ENCODE data around the gene RBFOX2.
"Not testable (repeated sequence)": the region's sequence is repeated elsewhere in the genome, so short reads cannot be mapped to it uniquely, and the experiment has no call there.

Gene RBFOX2

GRCh38 chr22:35812600-35812999 lies 216.0 kb downstream of the RBFOX2 start:
- no peak for DNase-seq

GRCh38 chr22:35811670-35812069 lies 217.0 kb downstream of the RBFOX2 start:
- DNase-seq: no peak

GRCh38 chr22:35809816-35810215 lies 218.8 kb downstream of the RBFOX2 start:
- no peak for DNase-seq

- DNase-seq: no peak
These were observed 220.2 kb downstream of the RBFOX2 start for GRCh38 chr22:35808377-35808776.

GRCh38 chr22:35806668-35807067 lies 222.0 kb downstream of the RBFOX2 start:
- DNase-seq: not testable (repeated sequence)

- DNase-seq: no peak
These were observed 223.2 kb downstream of the RBFOX2 start for GRCh38 chr22:35805466-35805865.

GRCh38 chr22:35804421-35804820 lies 224.2 kb downstream of the RBFOX2 start:
- no peak for DNase-seq

GRCh38 chr22:35802885-35803284 lies 225.7 kb downstream of the RBFOX2 start:
- no peak for DNase-seq

GRCh38 chr22:35801301-35801700 lies 227.3 kb downstream of the RBFOX2 start:
- not testable (repeated sequence) for DNase-seq

- DNase-seq: no peak
These were observed 229.5 kb downstream of the RBFOX2 start for GRCh38 chr22:35799150-35799549.

- no peak for DNase-seq
These were observed 231.2 kb downstream of the RBFOX2 start for GRCh38 chr22:35797411-35797810.

GRCh38 chr22:35795476-35795875 lies 233.1 kb downstream of the RBFOX2 start:
- DNase-seq: no peak

- no peak for DNase-seq
These were observed 236.1 kb downstream of the RBFOX2 start for GRCh38 chr22:35792506-35792905.

- not testable (repeated sequence) for DNase-seq
These were observed 236.8 kb downstream of the RBFOX2 start for GRCh38 chr22:35791788-35792187.

GRCh38 chr22:35785181-35785923 lies 243.3 kb downstream of the RBFOX2 start:
- DNase-seq: no peak

- no peak for DNase-seq
These were observed 244.0 kb downstream of the RBFOX2 start for GRCh38 chr22:35784633-35785032.

- no peak for DNase-seq
These were observed 244.5 kb downstream of the RBFOX2 start for GRCh38 chr22:35783943-35784614.

GRCh38 chr22:35782504-35782903 lies 246.1 kb downstream of the RBFOX2 start:
- no peak for DNase-seq

GRCh38 chr22:35781898-35782297 lies 246.7 kb downstream of the RBFOX2 start:
- no peak for DNase-seq

- DNase-seq: no peak
These were observed 251.2 kb downstream of the RBFOX2 start for GRCh38 chr22:35777335-35777975.

GRCh38 chr22:35775339-35775738 lies 253.3 kb downstream of the RBFOX2 start:
- DNase-seq: no peak

GRCh38 chr22:35769974-35770373 lies 258.6 kb downstream of the RBFOX2 start:
- DNase-seq: no peak

GRCh38 chr22:35766654-35767580 lies 261.7 kb downstream of the RBFOX2 start:
- no peak for DNase-seq

Measured in CD4-positive, alpha-beta T cell treated with Interferon gamma for 1 hour (primary cell).